Forelimb muscle (tissue), 1 donor: ENCODE measurements around the gene NLRP5. TPM values are rescaled to one million over a fixed set of nuclear protein-coding genes. Genes with fewer than 3 reads are reported as not detected.
"Not testable (repeated sequence)": the region's sequence is repeated elsewhere in the genome, so short reads cannot be mapped to it uniquely, and the experiment has no call there.

Experiments used
- DNase-seq: peaks from one replicate; pipeline ENCODE4 v3.0.0-alpha.2; 2013; ENCODE audit warnings: low read depth
- polyA plus RNA-seq: library from polyadenylated mRNA; unstranded; fragments of 120-200 nt; gene quantifications from one replicate; pipeline ENCODE4 v1.2.1, GENCODE V29; 2013; ENCODE audit not compliant: insufficient read length

NLRP5 gene
- polyA plus RNA-seq, 1 donor, result not detected

- DNase-seq, result peak; percentile 22
Measured at GRCh38 chr19:56076498-56076897, 89.9 kb downstream of the NLRP5 start.

GRCh38 chr19:56079609-56080008, 93.0 kb downstream of the NLRP5 start:
- DNase-seq, result no peak

GRCh38 chr19:56080669-56081401, 94.3 kb downstream of the NLRP5 start:
- peak; percentile 14 for DNase-seq

GRCh38 chr19:56083668-56084067, 97.1 kb downstream of the NLRP5 start:
- no peak for DNase-seq

GRCh38 chr19:56084835-56085536, 98.4 kb downstream of the NLRP5 start:
- no peak for DNase-seq

GRCh38 chr19:56085571-56086275, 99.1 kb downstream of the NLRP5 start:
- DNase-seq, result no peak

GRCh38 chr19:56086671-56087430, 100.3 kb downstream of the NLRP5 start:
- no peak for DNase-seq

- DNase-seq, result no peak
Measured at GRCh38 chr19:56087647-56088496, 101.3 kb downstream of the NLRP5 start.

GRCh38 chr19:56088497-56089215, 102.1 kb downstream of the NLRP5 start:
- DNase-seq, result no peak

GRCh38 chr19:56089344-56089743, 102.8 kb downstream of the NLRP5 start:
- no peak for DNase-seq

- DNase-seq, result no peak
Measured at GRCh38 chr19:56091066-56091490, 104.5 kb downstream of the NLRP5 start.

- DNase-seq, result no peak
Measured at GRCh38 chr19:56091751-56092546, 105.4 kb downstream of the NLRP5 start.

GRCh38 chr19:56092685-56093631, 106.4 kb downstream of the NLRP5 start:
- DNase-seq, result no peak

GRCh38 chr19:56094449-56094848, 107.9 kb downstream of the NLRP5 start:
- DNase-seq, result no peak

GRCh38 chr19:56096665-56097064, 110.1 kb downstream of the NLRP5 start:
- no peak for DNase-seq

GRCh38 chr19:56097306-56097705, 110.7 kb downstream of the NLRP5 start:
- DNase-seq, result no peak

- no peak for DNase-seq
Measured at GRCh38 chr19:56097776-56098175, 111.2 kb downstream of the NLRP5 start.

- DNase-seq, result not testable (repeated sequence)
Measured at GRCh38 chr19:56098237-56098636, 111.7 kb downstream of the NLRP5 start.
